ENCODE measurements around the gene DYNC2H1.
"Not testable (repeated sequence)": the region's sequence is repeated elsewhere in the genome, so short reads cannot be mapped to it uniquely, and the experiment has no call there.

DYNC2H1 gene

DNA sequence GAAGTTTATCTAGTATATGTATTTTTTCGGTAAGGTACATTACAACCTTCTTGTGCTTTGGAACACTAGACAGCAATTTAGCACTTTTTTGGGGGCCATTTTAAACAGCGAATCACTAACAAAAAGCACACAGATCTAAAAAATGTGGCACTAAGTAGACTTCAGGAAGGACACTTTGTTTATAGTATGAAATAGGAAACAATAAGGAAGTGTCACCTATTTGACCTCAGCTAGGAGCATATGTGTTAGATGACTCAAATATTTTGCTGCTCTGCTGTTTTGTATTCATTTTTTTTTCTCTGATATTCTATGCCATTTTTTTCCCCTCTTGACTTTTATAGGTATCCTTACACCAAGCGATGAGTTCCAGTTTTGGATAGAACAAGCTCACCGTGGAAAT, 5.6 kb downstream of the DYNC2H1 start:
- no peak for DNase-seq (ENCODE audit: low read depth in 2 of 2)

DNA sequence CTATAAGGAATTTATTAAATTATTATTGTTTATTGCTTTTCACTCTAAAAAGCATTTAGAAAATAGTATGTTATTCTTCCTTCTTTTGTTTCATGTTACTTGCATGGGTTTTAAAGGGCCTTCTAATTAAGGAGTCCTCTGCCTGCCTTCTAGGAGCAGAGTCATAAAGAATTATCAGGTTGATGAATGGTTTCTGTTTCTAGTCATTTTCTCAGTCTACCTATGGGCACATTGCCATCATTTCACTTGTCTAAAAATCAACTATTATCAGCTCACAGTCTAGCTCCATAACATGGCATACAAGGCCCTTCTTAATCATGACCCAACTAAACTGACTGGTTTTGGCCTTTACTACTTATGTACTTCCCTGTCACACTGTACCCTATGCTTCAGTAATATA, 16.2 kb downstream of the DYNC2H1 start:
- no peak for DNase-seq (ENCODE audit: low read depth in 2 of 2)

DNA sequence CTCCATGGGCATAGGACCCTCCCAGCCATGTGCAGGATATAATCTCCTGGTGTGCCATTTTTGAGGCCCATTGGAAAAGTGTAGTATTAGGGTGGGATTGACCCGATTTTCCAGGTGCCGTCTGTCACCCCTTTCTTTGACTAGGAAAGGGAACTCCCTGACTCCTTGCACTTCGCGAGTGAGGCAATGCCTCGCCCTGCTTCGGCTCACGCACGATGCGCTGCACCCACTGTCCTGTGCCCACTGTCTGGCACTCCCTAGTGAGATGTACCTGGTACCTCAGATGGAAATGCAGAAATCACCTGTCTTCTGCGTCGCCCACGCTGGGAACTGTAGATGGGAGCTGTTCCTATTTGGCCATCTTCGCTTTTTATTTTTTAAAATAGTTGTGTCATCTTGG, 32.8 kb downstream of the DYNC2H1 start:
- DNase-seq (ENCODE audit: low read depth in 2 of 2), result not testable (repeated sequence)

DNA sequence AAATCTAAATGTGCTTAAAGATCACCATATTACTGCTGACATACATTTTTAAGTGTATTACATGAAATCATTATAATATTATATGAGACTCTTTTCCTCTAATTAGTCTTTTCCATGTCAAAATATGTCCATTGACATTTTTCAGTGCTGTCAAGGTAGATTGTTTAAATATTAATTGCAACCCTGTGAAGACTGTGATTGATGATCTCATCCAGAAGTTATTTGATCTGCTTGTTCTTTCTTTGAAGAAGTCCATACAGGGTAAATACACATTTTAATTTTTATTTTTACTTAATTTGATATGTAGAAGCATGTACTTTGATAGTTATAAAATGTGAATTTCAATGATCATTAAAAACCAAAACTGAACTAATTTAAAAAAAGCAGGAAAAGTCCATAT, 38.4 kb downstream of the DYNC2H1 start:
- no peak for DNase-seq (ENCODE audit: low read depth in 2 of 2)

DNA sequence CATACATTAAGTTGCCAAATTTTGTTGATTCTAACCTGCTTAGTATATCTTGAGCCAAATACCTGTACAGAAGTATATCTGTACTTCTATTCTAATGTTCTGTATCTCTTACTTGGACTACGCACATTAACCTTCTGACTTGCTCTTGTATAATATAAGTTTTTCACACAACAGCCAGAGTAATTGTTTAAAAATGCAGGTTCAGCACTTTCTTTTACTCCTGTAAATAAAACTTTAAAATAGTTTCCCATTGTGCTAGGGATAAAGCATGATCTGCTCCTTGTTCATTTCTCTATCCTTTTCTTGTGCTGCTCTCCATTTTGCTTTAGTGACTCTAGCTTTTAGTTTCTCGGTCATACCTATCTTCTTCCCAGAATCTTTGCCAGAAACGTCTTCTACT, 48.3 kb downstream of the DYNC2H1 start:
- no peak for DNase-seq (ENCODE audit: low read depth in 2 of 2)

DNA sequence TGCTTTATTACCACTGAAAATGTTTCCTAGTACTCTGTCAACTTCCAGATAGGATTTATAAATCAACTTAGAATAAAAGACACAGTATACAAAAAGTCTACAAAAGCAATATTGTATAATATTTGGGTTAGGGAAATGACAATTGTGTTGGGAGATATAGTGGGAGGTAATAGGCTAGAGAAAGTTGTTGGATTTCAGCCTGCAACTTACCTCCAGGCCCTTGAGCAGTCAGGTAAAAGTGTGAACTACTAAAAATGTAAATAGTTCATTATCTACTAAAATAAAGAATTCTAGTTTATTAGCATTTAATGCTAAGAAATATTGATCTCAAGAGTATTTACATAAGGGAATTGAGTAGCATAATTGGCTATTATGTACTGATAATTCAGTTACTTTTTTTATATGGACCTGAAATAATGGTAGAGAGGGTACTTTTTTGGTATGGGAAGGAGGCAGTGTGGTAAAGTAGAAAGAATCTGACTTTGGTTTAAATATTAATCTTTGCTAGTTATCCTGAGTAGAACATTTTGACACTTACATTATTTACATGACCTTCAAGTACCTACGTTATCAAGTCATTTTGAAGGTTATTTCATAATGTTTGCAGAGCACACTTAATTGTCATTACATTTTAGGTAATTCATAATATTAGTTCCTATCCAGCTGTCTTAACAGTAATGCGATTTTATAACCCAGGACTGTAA, 55.0 kb downstream of the DYNC2H1 start:
- DNase-seq (ENCODE audit: low read depth in 2 of 2), result no peak

DNA sequence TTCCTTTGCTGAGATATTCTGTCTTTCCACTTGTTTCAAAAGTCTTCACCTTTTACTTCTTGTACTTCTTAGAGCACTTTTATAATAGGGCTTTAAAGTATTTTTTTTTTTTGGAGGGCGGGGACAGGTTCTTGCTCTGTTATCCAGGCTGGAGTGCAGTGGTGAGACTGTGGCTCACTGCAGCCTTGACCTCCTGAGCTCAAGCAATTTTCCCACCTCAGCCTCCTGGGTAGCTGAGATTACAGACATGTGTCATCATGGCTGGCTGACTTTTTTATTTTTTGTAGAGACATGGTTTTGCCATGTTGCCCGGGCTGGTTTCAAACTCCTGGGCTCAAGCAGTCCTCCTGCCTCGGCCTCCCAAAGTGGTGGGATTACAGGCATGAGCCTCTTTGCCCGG, 57.9 kb downstream of the DYNC2H1 start:
- no peak for DNase-seq (ENCODE audit: low read depth in 2 of 2)

DNA sequence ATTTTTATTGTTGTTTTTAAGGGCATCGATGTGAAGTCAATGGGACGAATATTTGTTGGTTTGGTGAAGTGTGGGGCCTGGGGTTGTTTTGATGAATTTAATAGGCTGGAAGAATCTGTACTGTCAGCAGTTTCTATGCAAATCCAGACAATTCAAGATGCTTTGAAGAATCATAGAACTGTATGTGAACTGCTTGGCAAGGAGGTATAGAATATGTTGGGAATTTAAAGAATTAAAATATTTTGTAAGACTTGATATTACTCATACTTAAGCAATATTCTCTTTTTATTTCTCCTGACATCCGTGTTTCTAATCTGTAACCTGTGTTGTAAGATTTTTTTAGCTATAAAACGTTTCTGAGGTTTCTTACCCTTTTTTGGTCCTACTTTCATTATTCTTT, 61.6 kb downstream of the DYNC2H1 start:
- DNase-seq (ENCODE audit: low read depth in 2 of 2), result no peak

DNA sequence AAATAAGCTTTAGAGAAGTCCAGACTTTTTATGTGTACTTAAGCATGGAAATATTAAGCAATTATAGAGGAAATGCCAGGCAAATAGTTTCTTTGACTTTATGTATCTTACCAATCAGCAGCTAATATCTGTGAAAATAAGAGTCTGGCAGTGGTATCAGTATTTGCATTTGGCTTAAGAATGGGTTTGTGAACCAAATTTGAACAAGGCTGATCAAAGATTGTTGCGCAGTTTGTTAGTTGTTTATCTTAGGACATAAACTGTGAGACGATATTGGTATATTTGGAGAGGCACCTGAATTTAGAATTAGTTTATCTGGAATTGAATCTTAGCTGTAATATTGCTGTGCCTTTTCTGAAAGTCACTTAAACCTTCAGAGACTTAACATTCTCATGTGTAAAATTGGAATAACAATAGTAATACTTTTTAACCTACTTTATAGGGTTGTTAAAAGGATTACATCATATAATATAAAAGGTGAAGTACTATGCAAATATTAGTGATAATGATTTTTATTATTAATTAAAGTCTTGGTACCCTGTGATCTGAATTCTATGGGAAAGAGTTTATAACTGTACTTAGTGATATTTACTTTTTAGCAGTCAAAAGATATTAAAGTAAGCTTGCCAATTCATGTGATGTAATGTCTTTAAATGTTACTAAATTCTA, 66.4 kb downstream of the DYNC2H1 start:
- no peak for DNase-seq (ENCODE audit: low read depth in 2 of 2)

DNA sequence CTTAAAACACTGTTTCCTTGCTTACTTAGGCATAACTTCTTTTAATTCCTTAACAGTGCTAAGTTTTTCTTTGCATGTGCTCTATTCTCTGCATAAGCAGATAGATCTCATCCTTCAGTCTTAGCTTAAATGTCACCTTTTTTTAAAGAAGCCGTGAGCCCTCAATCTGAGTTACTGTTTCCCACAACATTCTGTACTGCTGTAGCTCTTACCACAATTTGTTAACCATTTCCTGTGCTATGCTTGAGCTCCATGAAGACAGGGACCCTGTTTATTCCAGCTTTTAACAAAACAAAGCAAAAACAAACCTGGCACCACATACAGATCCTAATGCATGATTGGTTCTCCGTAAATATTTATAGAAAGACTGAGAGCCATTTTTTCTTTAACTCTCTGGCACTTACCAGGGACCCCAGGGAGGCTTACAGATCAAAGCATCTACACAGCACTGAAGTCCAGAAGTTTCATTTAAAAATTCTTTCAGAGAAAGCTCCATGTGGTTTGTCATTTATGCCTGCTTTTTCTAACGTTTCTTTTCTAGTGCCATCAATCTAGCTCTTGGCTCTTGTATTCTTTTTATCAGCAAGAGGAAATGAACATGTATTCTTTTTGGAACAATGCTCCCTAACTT, 74.9 kb downstream of the DYNC2H1 start:
- no peak for DNase-seq (ENCODE audit: low read depth in 2 of 2)

DNA sequence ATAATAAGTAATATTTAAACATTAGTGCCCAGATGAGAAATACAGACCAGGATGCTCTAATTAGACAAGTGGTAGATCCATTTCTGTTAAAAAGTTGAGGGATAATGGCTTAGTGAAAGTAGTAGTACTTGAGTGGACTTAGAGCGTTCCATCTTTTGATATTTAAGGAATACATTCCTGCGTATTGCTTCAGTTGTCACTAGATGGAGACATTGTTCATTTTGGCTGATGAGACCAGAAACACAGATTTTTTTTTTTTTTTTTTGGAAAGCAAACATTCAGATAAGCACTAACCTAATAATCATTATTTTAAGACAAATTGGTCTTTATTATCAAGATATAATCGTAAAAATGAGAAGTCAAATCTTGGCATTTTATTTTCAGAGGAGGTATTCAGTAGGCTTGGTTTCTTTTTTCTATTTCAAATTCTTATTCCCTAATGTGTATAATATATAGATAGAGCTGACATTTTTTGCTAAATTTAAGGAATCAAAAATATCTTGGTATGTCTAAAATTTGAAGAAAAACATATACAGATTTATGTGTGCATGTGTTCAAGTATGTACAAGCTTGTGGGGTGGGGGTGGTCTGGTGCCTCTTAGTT, 92.9 kb downstream of the DYNC2H1 start:
- DNase-seq (ENCODE audit: low read depth in 2 of 2), result no peak

DNA sequence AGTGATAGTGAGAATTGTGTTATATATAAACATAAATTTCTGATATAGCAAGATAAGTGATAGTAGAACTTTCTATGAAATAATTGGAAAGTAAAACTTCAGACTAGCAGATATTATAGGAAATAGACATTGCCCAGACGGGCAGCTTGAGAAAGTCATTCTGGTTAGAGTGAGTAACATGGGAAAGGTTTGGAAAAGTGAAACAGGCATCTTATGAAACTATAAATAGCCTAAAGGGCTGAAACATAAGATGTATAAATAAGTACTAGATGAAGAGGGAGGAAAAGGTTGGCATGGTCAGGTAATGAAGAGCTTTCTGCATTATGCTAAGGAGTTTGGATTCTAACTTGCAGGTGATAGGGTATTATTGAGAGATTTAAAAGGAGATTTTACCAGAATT, 101.3 kb downstream of the DYNC2H1 start:
- DNase-seq (ENCODE audit: low read depth in 2 of 2), result no peak

DNA sequence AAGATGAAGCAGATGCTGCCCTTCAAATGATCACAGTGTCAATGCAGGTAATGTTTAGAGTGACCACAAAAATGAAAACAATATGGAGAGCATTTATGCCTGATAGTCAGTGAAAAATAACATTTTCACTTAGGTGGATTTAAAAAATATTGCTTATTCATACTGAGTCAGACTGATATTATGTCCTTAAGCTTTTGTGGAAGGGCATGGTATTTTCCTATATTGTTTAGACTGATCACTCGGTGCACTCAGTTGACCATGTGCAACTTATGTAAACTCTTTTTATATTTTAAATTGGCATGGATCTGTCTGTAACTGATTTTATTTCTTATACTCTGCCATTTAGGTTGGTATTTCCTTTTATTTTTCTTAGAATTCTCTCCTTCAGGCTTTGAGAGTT, 106.6 kb downstream of the DYNC2H1 start:
- DNase-seq (ENCODE audit: low read depth in 2 of 2), result no peak

DNA sequence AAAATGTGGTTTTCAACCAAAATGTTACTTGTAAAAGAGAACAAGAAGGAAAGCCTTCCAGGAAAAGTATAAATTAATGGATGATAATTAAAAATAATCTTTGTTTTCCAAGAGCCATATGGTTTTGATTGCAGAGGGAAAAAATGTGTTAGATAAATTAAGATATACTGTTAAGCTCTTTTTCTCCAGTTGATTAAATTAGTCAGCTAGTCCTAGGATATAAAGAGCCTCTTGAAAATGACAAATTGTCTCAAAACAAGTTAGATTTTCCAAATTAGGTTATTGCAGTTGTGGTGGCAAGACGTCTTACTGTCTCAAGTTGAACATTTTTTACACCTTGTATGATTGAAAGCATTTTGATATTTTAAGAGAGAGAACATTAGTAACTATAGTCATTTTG, 110.9 kb downstream of the DYNC2H1 start:
- DNase-seq (ENCODE audit: low read depth in 2 of 2), result no peak

DNA sequence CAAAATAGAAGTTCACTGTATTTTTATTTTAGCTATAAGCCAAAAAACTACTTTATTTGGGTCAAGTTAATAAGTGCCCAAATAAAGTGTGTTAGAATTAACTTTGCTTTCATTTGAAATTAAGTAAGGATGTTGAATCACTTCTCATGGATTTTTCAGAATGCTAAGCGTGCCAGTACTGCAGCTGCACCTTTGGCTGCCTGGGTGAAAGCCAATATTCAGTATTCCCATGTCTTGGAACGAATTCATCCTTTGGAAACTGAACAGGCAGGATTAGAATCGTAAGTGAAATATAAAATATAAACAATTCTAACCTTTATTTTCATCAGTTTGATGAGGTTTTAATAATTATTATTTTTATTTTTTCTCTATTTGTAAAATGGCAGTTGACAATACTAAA, 113.6 kb downstream of the DYNC2H1 start:
- DNase-seq (ENCODE audit: low read depth in 2 of 2), result no peak

DNA sequence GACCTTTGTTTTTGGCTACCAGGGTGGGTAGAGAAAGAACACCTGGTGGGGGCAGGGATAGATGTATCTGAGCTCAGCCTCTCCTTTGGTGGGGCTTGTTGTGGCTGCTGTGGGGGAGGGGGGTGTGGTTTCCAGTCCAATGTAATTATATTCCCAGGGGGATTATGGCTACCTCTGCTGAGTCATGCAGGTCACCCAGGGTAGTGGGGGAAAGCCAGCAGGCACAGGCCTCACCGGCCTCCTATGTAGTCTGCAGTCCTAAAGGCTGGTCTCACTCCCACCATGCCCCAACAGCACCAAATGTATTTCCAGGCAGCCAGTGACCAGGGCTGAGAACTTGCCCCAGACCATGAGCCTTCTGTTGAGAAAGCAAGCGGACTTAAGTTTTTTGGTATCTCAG, 119.6 kb downstream of the DYNC2H1 start:
- DNase-seq (ENCODE audit: low read depth in 2 of 2), result no peak

DNA sequence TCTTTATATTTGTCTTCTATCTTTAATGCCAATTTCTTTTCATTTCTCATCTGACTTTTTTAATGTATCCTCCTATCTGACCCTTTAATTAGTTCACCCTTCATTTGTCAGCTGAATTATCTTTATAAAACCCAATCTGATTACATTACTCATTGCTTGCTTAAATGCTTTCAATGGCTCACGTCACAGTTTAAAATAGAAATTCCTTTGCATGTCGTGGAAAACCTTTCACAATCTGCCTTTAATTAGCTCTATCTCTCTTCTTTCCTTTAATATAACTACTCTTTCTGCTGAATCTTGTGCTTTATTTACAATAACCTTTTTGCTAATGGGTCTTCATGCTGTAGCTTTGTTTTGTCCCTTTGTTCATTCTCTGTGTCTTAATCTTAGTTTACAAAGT, 125.7 kb downstream of the DYNC2H1 start:
- no peak for DNase-seq (ENCODE audit: low read depth in 2 of 2)

DNA sequence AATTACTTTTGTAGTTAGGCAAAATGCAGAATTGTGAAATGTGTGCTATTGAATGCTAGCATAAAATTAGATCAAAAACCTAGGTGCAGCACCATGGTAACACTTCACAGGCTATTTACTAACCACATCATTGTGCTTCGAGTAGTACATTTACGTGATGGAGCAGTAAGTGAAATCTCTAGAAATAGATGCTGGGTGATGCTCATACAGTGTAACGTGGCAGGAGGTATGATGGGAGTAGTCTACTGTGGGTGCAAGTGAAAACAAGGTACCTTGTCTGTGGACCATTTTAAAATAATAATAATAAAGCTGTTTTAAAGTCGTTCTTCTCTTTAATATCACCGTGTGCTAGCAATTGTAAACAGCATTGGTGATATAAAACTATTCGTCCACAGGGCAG, 132.3 kb downstream of the DYNC2H1 start:
- no peak for DNase-seq (ENCODE audit: low read depth in 2 of 2)

DNA sequence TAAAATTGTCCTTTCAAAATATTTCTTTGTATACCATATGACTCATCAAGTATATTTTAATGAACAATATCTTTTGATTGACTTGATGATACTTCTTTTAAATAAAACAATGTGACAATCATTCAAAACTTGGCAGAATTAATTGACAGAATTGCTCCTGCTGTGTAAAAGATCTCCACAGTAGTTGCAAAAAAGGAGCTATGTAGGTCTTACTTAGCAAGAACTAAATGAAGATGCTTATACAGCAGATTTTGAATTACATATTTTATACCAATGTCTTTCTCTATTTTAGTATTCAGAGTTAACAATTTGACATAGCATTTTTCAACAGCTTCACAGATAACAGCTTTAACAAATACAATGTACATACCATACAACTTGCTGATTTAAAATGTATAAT, 144.9 kb downstream of the DYNC2H1 start:
- no peak for DNase-seq (ENCODE audit: low read depth in 2 of 2)

DNA sequence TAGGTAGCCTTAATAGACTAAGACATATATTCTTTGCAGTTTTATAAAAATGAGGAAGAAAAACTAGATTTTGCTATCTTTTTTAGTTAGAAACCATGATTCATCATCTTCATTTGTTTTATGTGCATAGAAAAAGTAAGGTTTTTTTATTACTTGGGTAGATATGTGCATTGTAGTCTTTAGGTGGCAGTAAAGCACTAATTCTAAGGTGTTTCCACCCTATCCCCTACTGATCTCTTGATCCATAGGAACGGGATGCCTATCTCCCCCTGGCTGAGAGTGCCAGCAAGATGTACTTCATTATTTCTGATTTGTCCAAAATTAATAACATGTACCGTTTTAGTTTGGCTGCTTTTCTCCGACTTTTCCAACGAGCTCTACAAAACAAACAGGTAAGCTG, 148.1 kb downstream of the DYNC2H1 start:
- DNase-seq (ENCODE audit: low read depth in 2 of 2), result no peak

DNA sequence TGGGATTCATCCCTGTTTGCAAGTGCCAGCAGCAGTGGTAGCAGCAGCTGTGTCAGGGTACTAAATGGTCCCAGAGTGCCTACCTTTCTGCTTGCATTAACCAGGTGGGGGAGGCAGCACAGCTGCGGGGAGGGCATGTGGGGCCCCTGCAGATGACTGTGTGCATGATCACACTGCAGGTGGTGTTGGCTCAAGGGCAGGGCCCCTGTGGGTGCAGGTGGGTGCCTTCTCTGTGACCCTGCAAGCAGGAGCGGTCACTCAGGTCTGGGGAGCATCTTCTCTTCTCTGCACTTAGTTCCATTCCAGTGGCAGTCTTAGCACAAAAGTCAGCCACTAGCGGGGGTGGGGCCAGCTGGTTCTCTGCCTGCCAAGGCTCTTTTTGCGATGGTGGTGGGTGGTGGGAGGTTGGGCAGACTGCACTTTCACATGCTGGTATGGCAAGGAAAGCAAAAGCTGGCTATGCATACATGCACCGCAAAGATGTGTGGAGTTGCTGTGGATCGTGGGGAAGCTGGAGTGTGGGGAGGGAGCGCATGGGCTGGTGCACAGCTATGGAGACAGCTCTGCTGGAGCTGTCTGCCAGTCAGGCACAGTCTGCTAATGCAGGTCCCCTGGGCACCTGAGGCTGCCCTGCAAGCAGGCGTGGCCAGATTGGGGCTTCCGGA, 157.1 kb downstream of the DYNC2H1 start:
- DNase-seq (ENCODE audit: low read depth in 2 of 2), result no peak

DNA sequence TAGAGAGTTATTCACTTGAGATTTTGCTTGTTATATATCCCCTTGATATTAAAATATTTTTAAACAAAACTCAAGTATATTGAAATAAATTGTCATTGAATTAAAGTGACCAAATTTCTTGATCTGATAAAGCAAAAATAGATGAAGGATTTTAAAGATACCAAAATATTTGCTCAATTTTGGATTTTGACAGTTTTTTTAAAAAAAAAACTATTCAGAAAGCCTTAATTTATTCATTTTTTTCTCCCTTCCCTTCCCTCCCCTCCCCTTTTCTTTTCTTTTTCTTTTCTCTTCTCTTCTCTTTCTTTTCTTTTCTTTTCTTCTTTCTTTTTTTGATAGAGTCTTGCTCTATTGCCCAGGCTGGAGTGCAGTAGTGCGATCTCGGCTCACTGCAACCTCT, 163.7 kb downstream of the DYNC2H1 start:
- DNase-seq (ENCODE audit: low read depth in 2 of 2), result no peak
